Fibroblast of the aortic adventitia (primary cell): ENCODE data around the gene IL23A. TPM values are rescaled to one million over a fixed set of nuclear protein-coding genes. Genes with fewer than 3 reads are reported as not detected.

Experiments
- DNase-seq: peaks from one replicate; pipeline ENCODE4 v3.0.0-alpha.2; 2010; ENCODE audit warnings: low read depth
- H3K4me3 ChIP-seq: 2 replicates; pipeline ENCODE4 v1.5.1; 2011; ENCODE audit warnings: low read depth, mild to moderate bottlenecking, control low read depth, low read length, moderate library complexity
- total RNA-seq: library from RNA; depleted of rRNA; stranded (reverse); fragments of >200 nt; gene quantifications from 2 replicates; pipeline ENCODE4 v1.2.3, GENCODE V29; 2012; ENCODE audit warnings: low replicate concordance
- TF ChIP-seq, protein P1 (sequence below): IDR thresholded peaks from 2 replicates; pipeline ENCODE4 v1.5.1; 2011; ENCODE audit warnings: mild to moderate bottlenecking, low read length, control low read depth, inconsistent platforms; ENCODE audit not compliant: insufficient read depth

IL23A gene
- total RNA-seq, 1 donor = not detected

DNA sequence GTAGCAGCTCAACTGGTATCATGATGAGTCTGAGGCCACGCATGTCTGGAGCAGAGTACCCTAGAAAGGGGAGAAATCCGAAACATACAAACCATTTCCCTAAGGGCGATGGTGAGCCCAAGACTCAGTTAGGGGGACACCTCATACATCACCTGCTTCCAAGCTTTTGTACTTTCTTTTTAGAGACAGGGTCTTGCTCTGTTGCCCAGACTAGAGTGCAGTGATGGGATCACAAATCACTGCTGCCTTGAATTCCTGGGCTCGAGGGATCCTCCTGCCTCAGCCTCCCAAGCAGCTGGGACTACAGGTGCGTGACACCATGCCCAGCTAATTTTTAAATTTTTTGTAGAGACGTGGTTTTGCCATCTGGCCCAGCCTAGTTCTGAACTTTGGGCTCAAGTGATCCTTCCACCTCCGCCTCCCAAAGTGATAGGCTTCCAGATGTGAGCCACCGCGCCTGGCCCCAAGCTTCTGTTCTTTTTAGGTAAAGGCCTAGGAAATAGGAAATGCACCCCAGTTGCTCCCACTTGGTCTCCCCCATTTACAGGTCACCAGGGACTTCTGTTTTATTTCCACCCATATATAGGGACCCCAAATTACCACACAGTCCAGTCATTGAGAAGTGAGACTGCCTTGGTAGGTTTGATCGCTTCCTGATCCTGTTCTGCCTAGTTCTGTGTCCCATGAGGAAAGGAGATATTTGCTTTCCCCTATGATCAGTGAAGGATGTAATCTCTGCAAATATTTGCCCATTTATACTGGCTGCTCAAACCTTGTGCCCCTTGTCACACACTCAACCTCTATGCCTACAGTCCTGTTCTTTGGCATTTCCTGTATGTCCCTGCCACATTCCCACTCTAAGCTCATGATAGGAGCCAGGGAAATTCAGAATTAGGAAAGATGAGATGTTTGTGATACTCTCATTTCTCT lies 23.7 kb downstream of the IL23A start, which contains the start of gene APOF:
APOF (minus strand) TSS at position 728 of the 930 bp plus-strand sequence; CDS start at position 616, 112 bp downstream.
- DNase-seq = no peak
- TF ChIP-seq, protein P1, sequence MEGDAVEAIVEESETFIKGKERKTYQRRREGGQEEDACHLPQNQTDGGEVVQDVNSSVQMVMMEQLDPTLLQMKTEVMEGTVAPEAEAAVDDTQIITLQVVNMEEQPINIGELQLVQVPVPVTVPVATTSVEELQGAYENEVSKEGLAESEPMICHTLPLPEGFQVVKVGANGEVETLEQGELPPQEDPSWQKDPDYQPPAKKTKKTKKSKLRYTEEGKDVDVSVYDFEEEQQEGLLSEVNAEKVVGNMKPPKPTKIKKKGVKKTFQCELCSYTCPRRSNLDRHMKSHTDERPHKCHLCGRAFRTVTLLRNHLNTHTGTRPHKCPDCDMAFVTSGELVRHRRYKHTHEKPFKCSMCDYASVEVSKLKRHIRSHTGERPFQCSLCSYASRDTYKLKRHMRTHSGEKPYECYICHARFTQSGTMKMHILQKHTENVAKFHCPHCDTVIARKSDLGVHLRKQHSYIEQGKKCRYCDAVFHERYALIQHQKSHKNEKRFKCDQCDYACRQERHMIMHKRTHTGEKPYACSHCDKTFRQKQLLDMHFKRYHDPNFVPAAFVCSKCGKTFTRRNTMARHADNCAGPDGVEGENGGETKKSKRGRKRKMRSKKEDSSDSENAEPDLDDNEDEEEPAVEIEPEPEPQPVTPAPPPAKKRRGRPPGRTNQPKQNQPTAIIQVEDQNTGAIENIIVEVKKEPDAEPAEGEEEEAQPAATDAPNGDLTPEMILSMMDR = no peak
- no peak within 1 kb of the TSS for H3K4me3 ChIP-seq

DNA sequence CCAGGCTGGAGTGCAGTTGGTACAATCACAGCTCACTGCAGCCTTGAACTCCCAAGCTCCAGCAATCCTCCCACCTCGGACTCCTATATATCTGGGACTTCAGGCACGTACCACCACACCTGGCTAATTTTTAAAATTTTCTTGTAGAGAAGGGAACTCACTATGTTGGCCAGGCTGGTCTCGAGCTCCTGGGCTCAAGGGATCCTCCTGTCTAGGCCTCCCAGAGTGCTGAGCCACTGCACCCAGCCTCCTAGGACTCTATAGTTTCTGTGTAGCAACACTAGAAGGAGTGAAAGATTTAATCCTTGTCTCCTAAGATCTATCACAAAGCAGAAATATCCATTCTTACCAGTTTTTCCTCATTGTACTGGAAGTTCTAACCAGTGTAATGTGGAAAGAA lies 28.3 kb downstream of the IL23A start:
- no peak for DNase-seq
- no peak overlapping the region for H3K4me3 ChIP-seq
- TF ChIP-seq, protein P1 = no peak

DNA sequence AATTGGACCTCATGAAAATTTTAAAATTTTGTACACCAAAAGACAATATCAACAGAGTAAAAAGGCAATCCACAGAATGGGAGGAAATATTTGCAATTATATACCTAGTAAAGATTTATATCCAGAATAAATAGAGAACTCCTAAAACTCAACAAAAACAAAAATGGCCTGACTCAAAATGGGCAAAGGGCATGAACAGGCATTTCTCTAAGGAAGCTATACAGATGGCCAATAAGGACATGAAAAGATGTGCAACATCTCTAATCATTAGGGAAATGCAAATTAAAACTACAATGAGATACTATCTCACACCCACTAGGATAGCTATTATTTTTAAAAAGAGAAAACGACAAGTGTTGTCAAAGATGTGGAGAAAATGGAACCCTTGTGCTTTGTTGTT lies 34.8 kb downstream of the IL23A start:
- H3K4me3 ChIP-seq = no peak overlapping the region
- TF ChIP-seq, protein P1 = no peak
- DNase-seq = no peak

GRCh38 chr12:56374726-56375597 lies 36.3 kb downstream of the IL23A start:
- no peak for DNase-seq
- TF ChIP-seq, protein P1 = no peak
- H3K4me3 ChIP-seq = no peak overlapping the region

- TF ChIP-seq, protein P1 = no peak
- no peak for DNase-seq
- H3K4me3 ChIP-seq = no peak overlapping the region
Observed at GRCh38 chr12:56375598-56376434, 37.1 kb downstream of the IL23A start.
